HCT116 (cell line): ENCODE data around the gene MMP28. TPM values are rescaled to one million over a fixed set of nuclear protein-coding genes. Genes with fewer than 3 reads are reported as not detected.

Experiments used
- ATAC-seq: fragments of 200-7000 bp; cut with Tn5 transposase; 2 replicates; pipeline ENCODE4 v1.9.1; 2020; ENCODE audit warnings: mild to moderate bottlenecking, moderate library complexity
- BruUV-seq: library from RNA; stranded (reverse); fragments of 400-500 nt; replicated peaks from 2 replicates; lab custom pipeline; 2021; lab: Mats Ljungman, UMichigan
- CTCF ChIA-PET: fragments of 300-600 bp; sonication (Branson Sonifier 250); formaldehyde crosslinking; loops from one replicate; lab custom pipeline; 2021; ENCODE audit warnings: antibody characterized with exemption; lab: Charles Lee
- POLR2A ChIA-PET: fragments of 300-600, 350-600 bp; sonication (Branson Sonifier 250); formaldehyde crosslinking; loops from one replicate; lab custom pipeline; 2021; ENCODE audit warnings: antibody characterized with exemption; lab: Charles Lee
- RAD21 ChIA-PET, 2 experiments: fragments of 300-600 bp; sonication (Branson Sonifier 250); formaldehyde crosslinking; loops; one replicate each; lab custom pipeline; 2023; ENCODE audit warnings: low total read pairs in 2 of 2; ENCODE audit not compliant: uncharacterized antibody in 2 of 2, unreplicated experiment in 2 of 2, low non-redundant PET in 1 of 2; lab: Charles Lee
- DNase-seq: peaks from one replicate; pipeline ENCODE4 v3.0.0-alpha.2; 2010; ENCODE audit warnings: low read depth, low spot score
- H2AFZ ChIP-seq: fragments of 200-600 bp; shearing (Covaris generic), sonication (generic); 2 replicates; pipeline ENCODE4 v1.6.1; 2017; ENCODE audit warnings: low read depth, mixed run types, mixed read lengths, antibody characterized with exemption, low read length; ENCODE audit not compliant: poor library complexity, severe bottlenecking
- H3K27ac ChIP-seq: 2 replicates; pipeline ENCODE4 v1.5.1; 2012; ENCODE audit warnings: low read depth, low read length
- H3K27me3 ChIP-seq: fragments of 200-600 bp; sonication (generic); 2 replicates; pipeline ENCODE4 v1.6.1; 2016; ENCODE audit warnings: mixed run types, low read length, mixed read lengths; ENCODE audit not compliant: insufficient read depth
- H3K36me3 ChIP-seq, 2 experiments: fragments of 200-500 bp in 1 of 2; fragments of 200-600 bp in 1 of 2; sonication (Bioruptor generic) in 1 of 2; sonication (generic) in 1 of 2; 2 replicates each; pipeline versions ENCODE4 v1.5.1 to v1.6.1; 2014 to 2016; ENCODE audit warnings: low read length in 2 of 2, inconsistent platforms in 1 of 2, mixed read lengths in 1 of 2, mixed run types in 1 of 2; ENCODE audit not compliant: insufficient read depth in 2 of 2, control insufficient read depth in 1 of 2
- H3K4me1 ChIP-seq, 2 experiments: fragments of 200-600 bp in 1 of 2; sonication (generic) in 1 of 2; 2 replicates each; pipeline versions ENCODE4 v1.5.1 to v1.6.1; 2012 to 2017; ENCODE audit warnings: low read length in 2 of 2, inconsistent platforms in 1 of 2, mild to moderate bottlenecking in 1 of 2, mixed read lengths in 1 of 2, mixed run types in 1 of 2, moderate library complexity in 1 of 2; ENCODE audit not compliant: insufficient read depth in 2 of 2, control insufficient read depth in 1 of 2
- H3K4me2 ChIP-seq: fragments of 200-600 bp; sonication (generic); 2 replicates; pipeline ENCODE4 v1.6.1; 2017; ENCODE audit warnings: mixed run types, low read length, mixed read lengths
- H3K4me3 ChIP-seq, 2 experiments: fragments of 200-600 bp in 1 of 2; sonication (generic) in 1 of 2; replicated peaks in 1 of 2; 2 replicates each; pipeline ENCODE4 v1.5.1; 2011 to 2016; ENCODE audit warnings: low read length in 2 of 2, control low read depth in 1 of 2, low read depth in 1 of 2, mild to moderate bottlenecking in 1 of 2, mixed read lengths in 1 of 2, mixed run types in 1 of 2
- H3K79me2 ChIP-seq: fragments of 200-600 bp; sonication (generic); 2 replicates; pipeline ENCODE4 v1.6.1; 2017; ENCODE audit warnings: mild to moderate bottlenecking, mixed run types, low read length, moderate library complexity, mixed read lengths; ENCODE audit not compliant: insufficient read depth
- H3K9ac ChIP-seq: fragments of 200-600 bp; sonication (generic); 2 replicates; pipeline ENCODE4 v1.6.1; 2016; ENCODE audit warnings: low read length, mixed read lengths
- H3K9me2 ChIP-seq: fragments of 200-600 bp; sonication (generic), shearing (Covaris generic); 2 replicates; pipeline ENCODE4 v1.6.1; 2017; ENCODE audit warnings: mixed run types, mild to moderate bottlenecking, moderate library complexity; ENCODE audit not compliant: insufficient read depth
- H3K9me3 ChIP-seq, 2 experiments: fragments of 200-500 bp in 1 of 2; fragments of 200-600 bp in 1 of 2; sonication (Bioruptor generic) in 1 of 2; sonication (generic) in 1 of 2; 2 replicates each; pipeline ENCODE4 v1.6.1; 2014 to 2017; ENCODE audit warnings: low read length in 2 of 2, mixed read lengths in 2 of 2, inconsistent platforms in 1 of 2, low read depth in 1 of 2, mild to moderate bottlenecking in 1 of 2, mixed run types in 1 of 2, moderate library complexity in 1 of 2; ENCODE audit not compliant: control insufficient read depth in 1 of 2, insufficient read depth in 1 of 2
- H4K20me1 ChIP-seq: fragments of 200-600 bp; sonication (generic), shearing (Covaris generic); 2 replicates; pipeline ENCODE4 v1.6.1; 2017; ENCODE audit warnings: mixed run types, mild to moderate bottlenecking, moderate library complexity; ENCODE audit not compliant: insufficient read depth
- CBX3 ChIP-seq: IDR thresholded peaks from 2 replicates; pipeline ENCODE4 v1.6.1; 2012; ENCODE audit warnings: low read depth
- ELF1 ChIP-seq: IDR thresholded peaks from 2 replicates; pipeline ENCODE4 v1.6.1; 2012; ENCODE audit warnings: low read depth, borderline replicate concordance
- EZH2phosphoT487 ChIP-seq: fragments of 200-600 bp; IDR thresholded peaks from 2 replicates; pipeline ENCODE4 v1.6.1; 2018; ENCODE audit warnings: antibody characterized with exemption, borderline replicate concordance
- SIN3A ChIP-seq: IDR thresholded peaks from 2 replicates; pipeline ENCODE4 v1.6.1; 2012; ENCODE audit warnings: low read depth
- SP1 ChIP-seq: IDR thresholded peaks from 2 replicates; pipeline ENCODE4 v1.6.1; 2012; ENCODE audit warnings: low read depth
- intact Hi-C: fragments of 100-400 bp; cut with micrococcal nuclease; formaldehyde crosslinking; loops from 2 replicates; pipeline ENCODE4 v1.10.0; 2022
- total RNA-seq: library from RNA; stranded (reverse); gene quantifications from one replicate; pipeline ENCODE4 v1.2.1, GENCODE V29; 2021; ENCODE audit not compliant: unreplicated experiment
- TF ChIP-seq, protein P1 (sequence below), 3 experiments: fragments of 200-600 bp in 1 of 3; sonication (generic) in 1 of 3; IDR thresholded peaks in 2 of 3; conservative IDR thresholded peaks in 1 of 3; 2 replicates each; pipeline ENCODE4 v1.5.1; 2012 to 2017; ENCODE audit warnings: low read depth in 2 of 3, low read length in 2 of 3, antibody characterized with exemption in 1 of 3, borderline replicate concordance in 1 of 3, control low read depth in 1 of 3, mild to moderate bottlenecking in 1 of 3, mixed read lengths in 1 of 3, mixed run types in 1 of 3, moderate library complexity in 1 of 3; ENCODE audit not compliant: insufficient read depth in 1 of 3
- TF ChIP-seq, protein P2 (sequence below): IDR thresholded peaks from 2 replicates; pipeline ENCODE4 v1.6.1; 2012

Gene MMP28
- total RNA-seq, 1 experiment from 2014 or later: 2.6 TPM

DNA sequence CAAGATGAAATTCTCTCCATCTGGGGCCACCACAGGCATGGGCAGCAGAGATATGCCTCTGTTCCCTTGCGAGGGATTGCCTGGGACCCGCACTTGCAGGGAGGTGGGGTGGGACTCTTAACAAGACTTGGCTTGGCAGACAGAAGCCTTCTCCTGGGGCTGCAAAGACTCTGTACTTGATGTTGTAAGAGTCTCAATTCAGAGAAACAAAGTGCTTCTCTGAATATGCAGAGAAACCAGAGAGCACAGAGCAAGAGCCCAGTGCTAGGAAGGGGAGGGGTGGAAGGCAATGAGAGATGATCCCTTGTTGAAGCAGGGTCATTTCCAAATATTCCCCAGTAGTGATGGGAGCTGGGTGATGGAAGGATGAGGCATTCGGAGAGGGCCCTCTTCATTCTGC, 2.2 kb downstream of the MMP28 start:
- H3K27ac ChIP-seq: no peak overlapping the region
- no peak for ATAC-seq
- BruUV-seq: no TSS peak
- H3K79me2 ChIP-seq: no peaks in the 10 kb centered on the region
- no peak for TF ChIP-seq CBX3
- TF ChIP-seq, protein P1, sequence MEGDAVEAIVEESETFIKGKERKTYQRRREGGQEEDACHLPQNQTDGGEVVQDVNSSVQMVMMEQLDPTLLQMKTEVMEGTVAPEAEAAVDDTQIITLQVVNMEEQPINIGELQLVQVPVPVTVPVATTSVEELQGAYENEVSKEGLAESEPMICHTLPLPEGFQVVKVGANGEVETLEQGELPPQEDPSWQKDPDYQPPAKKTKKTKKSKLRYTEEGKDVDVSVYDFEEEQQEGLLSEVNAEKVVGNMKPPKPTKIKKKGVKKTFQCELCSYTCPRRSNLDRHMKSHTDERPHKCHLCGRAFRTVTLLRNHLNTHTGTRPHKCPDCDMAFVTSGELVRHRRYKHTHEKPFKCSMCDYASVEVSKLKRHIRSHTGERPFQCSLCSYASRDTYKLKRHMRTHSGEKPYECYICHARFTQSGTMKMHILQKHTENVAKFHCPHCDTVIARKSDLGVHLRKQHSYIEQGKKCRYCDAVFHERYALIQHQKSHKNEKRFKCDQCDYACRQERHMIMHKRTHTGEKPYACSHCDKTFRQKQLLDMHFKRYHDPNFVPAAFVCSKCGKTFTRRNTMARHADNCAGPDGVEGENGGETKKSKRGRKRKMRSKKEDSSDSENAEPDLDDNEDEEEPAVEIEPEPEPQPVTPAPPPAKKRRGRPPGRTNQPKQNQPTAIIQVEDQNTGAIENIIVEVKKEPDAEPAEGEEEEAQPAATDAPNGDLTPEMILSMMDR (IDR thresholded peaks at IDR 0.05 in 2 of 3, conservative IDR thresholded peaks at IDR 0.05 in 1 of 3; ENCODE audit: borderline replicate concordance in 1 of 3, insufficient read depth in 1 of 3, low read depth in 2 of 3, low read length in 2 of 3): no peak
- no peak for TF ChIP-seq ELF1
- TF ChIP-seq, protein P2, sequence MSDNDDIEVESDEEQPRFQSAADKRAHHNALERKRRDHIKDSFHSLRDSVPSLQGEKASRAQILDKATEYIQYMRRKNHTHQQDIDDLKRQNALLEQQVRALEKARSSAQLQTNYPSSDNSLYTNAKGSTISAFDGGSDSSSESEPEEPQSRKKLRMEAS: no peak
- TF ChIP-seq EZH2phosphoT487: no peak
- no peak for TF ChIP-seq SP1
- no peak for TF ChIP-seq SIN3A
- TF ChIP-seq, all 23 proteins: peak for 0
- H3K4me2 ChIP-seq: no peak overlapping the region
- ChIA-PET RAD21 (no interaction called here), CTCF (interaction anchor here (1.6 kb wide), 1 partner anchor 29 kb away, joined by 6 read pairs; no protein-coding TSS in a partner anchor), POLR2A (interaction anchor here (1.6 kb wide), 1 partner anchor 15 kb away, joined by 8 read pairs; the partner anchor contains the start of gene TAF15)
- no peaks in the 10 kb centered on the region for H4K20me1 ChIP-seq
- intact Hi-C loops: no loop called here
- H3K4me3 ChIP-seq: no peak overlapping the region
- H3K4me1 ChIP-seq: peaks cover 6 to 40% of the 10 kb centered on the region in 2 experiments
- no peaks in the 10 kb centered on the region for H3K9me3 ChIP-seq
- H3K9ac ChIP-seq: no peak overlapping the region
- H3K9me2 ChIP-seq: no peaks in the 10 kb centered on the region
- no peak overlapping the region for H2AFZ ChIP-seq
- DNase-seq: no peak
- H3K36me3 ChIP-seq: no peaks in the 10 kb centered on the region
- H3K27me3 ChIP-seq: no peaks in the 10 kb centered on the region
